H9 (cell line): Measurements from ENCODE around the gene TYRO3. TPM values are rescaled to one million over a fixed set of nuclear protein-coding genes. Genes with fewer than 3 reads are reported as not detected.
"Not testable (repeated sequence)": the region's sequence is repeated elsewhere in the genome, so short reads cannot be mapped to it uniquely, and the experiment has no call there.

ENCODE experiments used
- DNase-seq: peaks from one replicate; pipeline ENCODE4 v3.0.0-alpha.2; 2017
- H2AFZ ChIP-seq: one replicate; pipeline ENCODE4 v1.6.1; 2013; ENCODE audit warnings: mild to moderate bottlenecking, low read length, control low read depth, moderate library complexity
- H2AK5ac ChIP-seq: 2 replicates; pipeline ENCODE4 v1.6.1; 2013; ENCODE audit warnings: low read length, control low read depth, mixed read lengths; ENCODE audit not compliant: insufficient read length
- H2BK120ac ChIP-seq: one replicate; pipeline ENCODE4 v1.6.1; 2013; ENCODE audit warnings: low read depth, mild to moderate bottlenecking, low read length, control low read depth, inconsistent platforms; ENCODE audit not compliant: poor library complexity, severe bottlenecking
- H2BK12ac ChIP-seq: 2 replicates; pipeline ENCODE4 v1.6.1; 2013; ENCODE audit warnings: low read length, control low read depth, mixed read lengths, low read depth; ENCODE audit not compliant: insufficient read length
- H2BK15ac ChIP-seq: 2 replicates; pipeline ENCODE4 v1.6.1; 2013; ENCODE audit warnings: low read depth, low read length, control low read depth
- H2BK20ac ChIP-seq: one replicate; pipeline ENCODE4 v1.6.1; 2013; ENCODE audit warnings: low read depth, mild to moderate bottlenecking, low read length, control low read depth, inconsistent platforms; ENCODE audit not compliant: poor library complexity, severe bottlenecking
- H2BK5ac ChIP-seq: 2 replicates; pipeline ENCODE4 v1.6.1; 2013; ENCODE audit warnings: low read length, control low read depth, mixed read lengths; ENCODE audit not compliant: insufficient read length
- H3K14ac ChIP-seq: 2 replicates; pipeline ENCODE4 v1.6.1; 2013; ENCODE audit warnings: low read length, control low read depth; ENCODE audit not compliant: insufficient read depth
- H3K18ac ChIP-seq: 2 replicates; pipeline ENCODE4 v1.6.1; 2013; ENCODE audit warnings: low read depth, mild to moderate bottlenecking, mixed read lengths, low read length, control low read depth; ENCODE audit not compliant: insufficient read length
- H3K23ac ChIP-seq: 2 replicates; pipeline ENCODE4 v1.6.1; 2013; ENCODE audit warnings: low read length, control low read depth, mixed read lengths, low read depth; ENCODE audit not compliant: insufficient read length
- H3K23me2 ChIP-seq: 2 replicates; pipeline ENCODE4 v1.6.1; 2013; ENCODE audit warnings: low read depth, mild to moderate bottlenecking, mixed read lengths, low read length, control low read depth; ENCODE audit not compliant: insufficient read length, poor library complexity, severe bottlenecking
- H3K27ac ChIP-seq: 2 replicates; pipeline ENCODE4 v1.5.1; 2013; ENCODE audit warnings: low read length, control low read depth, mixed read lengths, low read depth; ENCODE audit not compliant: insufficient read length
- H3K27me3 ChIP-seq: 2 replicates; pipeline ENCODE4 v1.6.1; 2013; ENCODE audit warnings: low read length, control low read depth, inconsistent platforms; ENCODE audit not compliant: insufficient read depth
- H3K4ac ChIP-seq: 2 replicates; pipeline ENCODE4 v1.6.1; 2013; ENCODE audit warnings: low read depth, mild to moderate bottlenecking, control low read depth, inconsistent platforms, low read length, moderate library complexity
- H3K4me1 ChIP-seq: 2 replicates; pipeline ENCODE4 v1.6.1; 2013; ENCODE audit warnings: low read length, control low read depth, inconsistent platforms; ENCODE audit not compliant: insufficient read depth
- H3K4me2 ChIP-seq: 2 replicates; pipeline ENCODE4 v1.6.1; 2013; ENCODE audit warnings: low read length, control low read depth, mixed read lengths; ENCODE audit not compliant: insufficient read length, insufficient read depth
- H3K56ac ChIP-seq: 2 replicates; pipeline ENCODE4 v1.6.1; 2013; ENCODE audit warnings: low read depth, mild to moderate bottlenecking, mixed read lengths, low read length, control low read depth; ENCODE audit not compliant: insufficient read length
- H3K79me1 ChIP-seq: 2 replicates; pipeline ENCODE4 v1.6.1; 2013; ENCODE audit warnings: low read depth, mild to moderate bottlenecking, moderate library complexity, low read length, control low read depth, inconsistent platforms; ENCODE audit not compliant: insufficient read depth, poor library complexity, severe bottlenecking
- H3K79me2 ChIP-seq: 2 replicates; pipeline ENCODE4 v1.6.1; 2013; ENCODE audit warnings: low read length, control low read depth, inconsistent platforms; ENCODE audit not compliant: insufficient read depth
- H3K9ac ChIP-seq: 2 replicates; pipeline ENCODE4 v1.6.1; 2013; ENCODE audit warnings: low read length, control low read depth, mixed read lengths; ENCODE audit not compliant: insufficient read length; ENCODE audit errors: extremely low read depth
- H3K9me3 ChIP-seq: one replicate; pipeline ENCODE4 v1.6.1; 2013; ENCODE audit warnings: low read depth, low read length, inconsistent platforms; ENCODE audit not compliant: control insufficient read depth
- H3T11ph ChIP-seq: one replicate; pipeline ENCODE4 v1.6.1; 2013; ENCODE audit warnings: mild to moderate bottlenecking, low read length, control low read depth, inconsistent platforms
- H4K20me1 ChIP-seq: one replicate; pipeline ENCODE4 v1.6.1; 2013; ENCODE audit not compliant: control insufficient read depth, insufficient read length, insufficient read depth
- H4K5ac ChIP-seq: 2 replicates; pipeline ENCODE4 v1.6.1; 2013; ENCODE audit warnings: low read depth, mild to moderate bottlenecking, mixed read lengths, low read length, control low read depth; ENCODE audit not compliant: insufficient read length
- H4K8ac ChIP-seq: replicated peaks from 2 replicates; pipeline ENCODE4 v1.6.1; 2013; ENCODE audit warnings: low read length, control low read depth, mixed read lengths, low read depth; ENCODE audit not compliant: insufficient read length
- H4K91ac ChIP-seq: 2 replicates; pipeline ENCODE4 v1.6.1; 2013; ENCODE audit warnings: low read depth, mild to moderate bottlenecking, moderate library complexity, mixed read lengths, low read length, control low read depth; ENCODE audit not compliant: insufficient read length
- H3K27ac Mint-ChIP-seq, 3 experiments: 2 replicates in 2 of 3; 3 replicates in 1 of 3; pipeline ENCODE4 v1.8.0; 2020 to 2021; ENCODE audit warnings: mixed read lengths in 3 of 3, mild to moderate bottlenecking in 1 of 3, moderate library complexity in 1 of 3
- H3K27me3 Mint-ChIP-seq: 2 replicates; pipeline ENCODE4 v1.8.0; 2021; ENCODE audit warnings: low read depth, mild to moderate bottlenecking, moderate library complexity, mixed read lengths
- H3K36me3 Mint-ChIP-seq, 3 experiments: 2 replicates in 2 of 3; 3 replicates in 1 of 3; pipeline ENCODE4 v1.8.0; 2020 to 2021; ENCODE audit warnings: low read depth in 3 of 3, mixed read lengths in 3 of 3; ENCODE audit not compliant: insufficient read depth in 1 of 3
- H3K4me1 Mint-ChIP-seq, 2 experiments: 2 replicates each; pipeline ENCODE4 v1.8.0; 2020; ENCODE audit warnings: mixed read lengths in 2 of 2
- H3K4me3 Mint-ChIP-seq, 2 experiments: 2 replicates in 1 of 2; 3 replicates in 1 of 2; pipeline ENCODE4 v1.8.0; 2020 to 2021; ENCODE audit warnings: mild to moderate bottlenecking in 2 of 2, mixed read lengths in 2 of 2, moderate library complexity in 1 of 2
- H3K9me3 Mint-ChIP-seq, 2 experiments: 2 replicates in 1 of 2; 3 replicates in 1 of 2; pipeline ENCODE4 v1.8.0; 2020; ENCODE audit warnings: mild to moderate bottlenecking in 2 of 2, mixed read lengths in 2 of 2, moderate library complexity in 1 of 2
- WGBS: extraction: QIAGEN DNeasy Blood & Tissue Kit; methylation state at CpG from one replicate; pipeline ENCODE4 v1.1.7; 2013; ENCODE audit warnings: missing lambda C conversion rate, low lambda C conversion rate, mixed read lengths; ENCODE audit not compliant: insufficient read length; ENCODE audit errors: extremely low coverage; 5-methylcytosine and 5-hydroxymethylcytosine counted together
- total RNA-seq: library from RNA; stranded (reverse); gene quantifications from 2 replicates; pipeline ENCODE4 v1.2.1, GENCODE V29; 2021

Gene TYRO3
- total RNA-seq, 1 experiment from 2014 or later: 124 TPM

DNA sequence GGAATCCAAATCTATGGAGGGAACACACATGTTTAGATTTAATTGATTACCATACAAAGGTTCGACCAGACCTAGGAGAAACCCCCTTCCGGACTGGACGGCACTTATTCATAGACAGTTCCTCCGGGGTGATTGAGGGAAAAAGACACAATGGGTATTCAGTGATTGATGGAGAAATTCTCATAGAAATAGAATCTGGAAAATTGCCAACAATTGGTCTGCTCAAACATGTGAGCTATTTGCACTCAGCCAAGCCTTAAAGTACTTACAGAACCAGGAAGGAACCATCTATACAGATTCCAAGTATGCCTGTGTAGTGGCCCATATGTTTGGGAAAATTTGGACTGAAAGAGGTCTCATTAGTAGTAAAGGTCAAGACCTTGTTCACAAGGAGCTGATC lies 30.0 kb downstream of the TYRO3 start:
- H3K27me3 Mint-ChIP-seq, H3K27ac Mint-ChIP-seq, H2AFZ ChIP-seq, H2BK20ac ChIP-seq, H3K56ac ChIP-seq, H2BK120ac ChIP-seq, H3K4me2 ChIP-seq, H2BK5ac ChIP-seq, H3K4me1 ChIP-seq, DNase-seq, H3K18ac ChIP-seq, H3K36me3 Mint-ChIP-seq, H2AK5ac ChIP-seq, H3K9me3 ChIP-seq, H3K27me3 ChIP-seq, H3K9ac ChIP-seq, H4K5ac ChIP-seq, H3K79me1 ChIP-seq, H3K4me3 Mint-ChIP-seq, H4K8ac ChIP-seq, H3K4ac ChIP-seq, H3K9me3 Mint-ChIP-seq, H2BK15ac ChIP-seq, H3T11ph ChIP-seq, H4K91ac ChIP-seq, H3K79me2 ChIP-seq, H2BK12ac ChIP-seq, H4K20me1 ChIP-seq, H3K27ac ChIP-seq, H3K14ac ChIP-seq, H3K23ac ChIP-seq: not testable (repeated sequence)
- H3K4me1 Mint-ChIP-seq: peaks cover 16 to 18% of the 10 kb centered on the region in 2 experiments
- peaks cover 11% of the 10 kb centered on the region for H3K23me2 ChIP-seq
- no CpG with 5 or more reads among the region's 4 CpGs for WGBS

DNA sequence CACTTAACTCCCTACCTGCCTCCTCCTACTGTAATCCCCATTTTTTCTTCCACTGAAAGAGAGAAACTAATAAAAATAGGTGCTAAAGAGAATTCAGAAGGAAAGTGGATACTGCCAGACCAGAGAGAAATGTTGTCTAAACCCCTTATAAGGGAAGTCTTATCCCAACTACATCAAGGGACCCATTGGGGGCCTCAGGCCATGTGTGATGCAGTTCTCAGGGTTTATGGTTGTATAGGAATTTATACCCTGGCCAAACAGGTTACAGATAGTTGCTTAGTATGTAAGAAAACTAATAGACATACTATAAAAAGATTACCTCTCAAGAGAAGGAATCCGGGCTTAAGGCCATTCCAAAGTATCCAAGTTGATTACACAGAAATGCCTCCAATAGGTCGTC lies 30.6 kb downstream of the TYRO3 start:
- not testable (repeated sequence) for H4K5ac ChIP-seq, H3K79me2 ChIP-seq, H4K20me1 ChIP-seq, H2BK120ac ChIP-seq, H3K27me3 ChIP-seq, H2BK5ac ChIP-seq, H3K27ac Mint-ChIP-seq, H3K56ac ChIP-seq, H2BK15ac ChIP-seq, H3K23ac ChIP-seq, H2BK12ac ChIP-seq, H3K4me2 ChIP-seq, H3K18ac ChIP-seq, H3K27ac ChIP-seq, H3K9me3 Mint-ChIP-seq, H3K9me3 ChIP-seq, DNase-seq, H4K91ac ChIP-seq, H4K8ac ChIP-seq, H2AFZ ChIP-seq, H3K9ac ChIP-seq, H3K79me1 ChIP-seq, H3K27me3 Mint-ChIP-seq, H2AK5ac ChIP-seq, H3K4ac ChIP-seq, H3K36me3 Mint-ChIP-seq, H3K4me3 Mint-ChIP-seq, H3K4me1 ChIP-seq, H2BK20ac ChIP-seq, H3T11ph ChIP-seq, H3K14ac ChIP-seq
- peaks cover 11% of the 10 kb centered on the region for H3K23me2 ChIP-seq
- no CpG with 5 or more reads among the region's 2 CpGs for WGBS
- peaks cover 15 to 17% of the 10 kb centered on the region in 2 experiments for H3K4me1 Mint-ChIP-seq
